Choroid plexus epithelial cell (primary cell): ENCODE measurements around the gene GULP1.

Experiments used
- DNase-seq: peaks from one replicate; pipeline ENCODE4 v3.0.0-alpha.2; 2010; ENCODE audit warnings: low read depth
- H3K4me3 ChIP-seq: 2 replicates; pipeline ENCODE4 v1.5.1; 2011; ENCODE audit warnings: low read depth, mild to moderate bottlenecking, control low read depth, low read length, moderate library complexity
- TF ChIP-seq, protein P1 (sequence below): conservative IDR thresholded peaks from 2 replicates; pipeline ENCODE4 v1.5.1; 2011; ENCODE audit warnings: low read depth, mild to moderate bottlenecking, control low read depth, inconsistent platforms, low read length, moderate library complexity

GULP1 gene

DNA sequence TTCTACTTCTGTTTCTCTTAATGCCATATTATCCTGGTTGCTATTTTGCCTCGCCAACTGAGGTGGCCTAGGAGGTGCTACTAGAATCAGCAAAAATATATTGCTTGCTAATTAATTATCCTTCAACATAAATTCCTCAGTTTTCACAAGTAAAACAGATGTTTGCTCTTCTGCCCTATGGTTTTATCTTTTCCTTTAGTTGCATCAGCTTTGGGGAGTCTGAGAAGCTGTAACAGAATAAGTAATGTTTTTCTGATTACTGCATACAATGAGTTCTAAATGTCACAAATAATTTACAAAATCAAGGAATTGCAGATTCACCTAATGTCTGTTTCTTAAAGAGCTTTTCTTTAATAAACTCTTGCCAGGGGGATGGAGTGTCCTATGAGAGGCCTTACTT is 36.7 kb downstream of the GULP1 start:
- TF ChIP-seq, protein P1, sequence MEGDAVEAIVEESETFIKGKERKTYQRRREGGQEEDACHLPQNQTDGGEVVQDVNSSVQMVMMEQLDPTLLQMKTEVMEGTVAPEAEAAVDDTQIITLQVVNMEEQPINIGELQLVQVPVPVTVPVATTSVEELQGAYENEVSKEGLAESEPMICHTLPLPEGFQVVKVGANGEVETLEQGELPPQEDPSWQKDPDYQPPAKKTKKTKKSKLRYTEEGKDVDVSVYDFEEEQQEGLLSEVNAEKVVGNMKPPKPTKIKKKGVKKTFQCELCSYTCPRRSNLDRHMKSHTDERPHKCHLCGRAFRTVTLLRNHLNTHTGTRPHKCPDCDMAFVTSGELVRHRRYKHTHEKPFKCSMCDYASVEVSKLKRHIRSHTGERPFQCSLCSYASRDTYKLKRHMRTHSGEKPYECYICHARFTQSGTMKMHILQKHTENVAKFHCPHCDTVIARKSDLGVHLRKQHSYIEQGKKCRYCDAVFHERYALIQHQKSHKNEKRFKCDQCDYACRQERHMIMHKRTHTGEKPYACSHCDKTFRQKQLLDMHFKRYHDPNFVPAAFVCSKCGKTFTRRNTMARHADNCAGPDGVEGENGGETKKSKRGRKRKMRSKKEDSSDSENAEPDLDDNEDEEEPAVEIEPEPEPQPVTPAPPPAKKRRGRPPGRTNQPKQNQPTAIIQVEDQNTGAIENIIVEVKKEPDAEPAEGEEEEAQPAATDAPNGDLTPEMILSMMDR = no peak
- DNase-seq = no peak
- H3K4me3 ChIP-seq = no peak overlapping the region

- no peak for DNase-seq
- no peak overlapping the region for H3K4me3 ChIP-seq
- TF ChIP-seq, protein P1 = no peak
These were observed 38.8 kb downstream of the GULP1 start for GRCh38 chr2:188330316-188331053.

DNA sequence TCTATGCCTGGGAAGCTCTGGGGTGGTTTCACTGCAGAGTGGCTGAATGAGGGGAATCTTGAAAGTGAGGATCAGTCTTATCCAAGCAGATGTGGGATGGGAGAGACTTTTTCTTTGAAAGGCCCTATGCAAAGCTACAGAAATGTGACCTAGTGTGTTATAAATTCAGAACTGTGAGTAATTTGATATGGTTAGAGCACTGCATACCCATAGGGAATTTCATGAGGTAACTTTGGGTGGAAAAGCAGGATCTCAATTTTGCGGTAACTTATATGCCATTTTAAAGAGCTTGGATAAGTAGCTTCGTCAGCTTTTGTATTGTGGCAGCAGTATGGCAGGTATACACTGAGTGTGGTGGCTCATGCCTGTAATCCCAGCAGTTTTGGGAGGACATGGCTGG is 40.9 kb downstream of the GULP1 start:
- no peak for DNase-seq
- no peak overlapping the region for H3K4me3 ChIP-seq
- TF ChIP-seq, protein P1 = no peak

DNA sequence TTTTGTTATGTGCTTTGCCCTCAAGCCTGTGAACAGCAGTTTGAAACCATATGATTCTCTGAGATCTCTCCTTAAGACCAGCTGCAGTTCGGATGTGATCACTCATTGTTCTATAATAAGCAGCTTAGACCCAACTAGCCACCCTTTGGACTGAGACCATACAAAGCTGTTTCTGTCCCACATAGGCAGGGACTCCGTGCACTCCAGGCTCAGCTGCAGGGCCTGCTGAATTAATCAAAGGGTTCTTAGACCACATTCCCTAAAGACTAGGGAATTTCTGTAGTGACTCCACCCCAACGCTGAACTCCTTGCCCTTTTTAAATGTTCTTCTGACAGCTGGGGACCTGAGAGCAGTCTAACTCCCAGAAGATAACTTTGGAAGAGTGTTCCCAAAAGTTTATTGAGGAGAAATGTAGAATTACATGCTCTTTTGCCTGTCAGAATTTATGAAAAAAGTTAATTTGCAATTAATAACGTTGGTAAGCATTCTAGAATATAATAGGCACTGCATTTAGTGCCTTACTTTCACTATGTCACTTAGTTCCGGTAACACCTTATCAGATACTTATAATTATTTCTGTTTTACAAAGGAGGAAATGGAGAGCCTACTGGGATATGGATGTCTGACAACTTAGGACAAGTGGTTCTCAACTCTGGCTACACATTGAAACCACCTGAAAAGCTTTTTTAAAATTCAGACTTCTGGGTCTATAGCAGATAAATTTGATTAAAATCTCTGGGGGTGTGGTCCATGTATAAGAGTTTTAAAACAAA is 42.3 kb downstream of the GULP1 start:
- TF ChIP-seq, protein P1 = no peak
- H3K4me3 ChIP-seq = no peak overlapping the region
- DNase-seq = no peak

GRCh38 chr2:188338463-188338862 is 46.8 kb downstream of the GULP1 start:
- no peak for DNase-seq
- H3K4me3 ChIP-seq = no peak overlapping the region
- TF ChIP-seq, protein P1 = no peak

GRCh38 chr2:188340257-188340656 is 48.6 kb downstream of the GULP1 start:
- no peak for DNase-seq
- TF ChIP-seq, protein P1 = no peak
- no peak overlapping the region for H3K4me3 ChIP-seq
